GM18519 (cell line): Measurements from ENCODE around the gene PRR15L.
"Not testable (repeated sequence)": the region's sequence is repeated elsewhere in the genome, so short reads cannot be mapped to it uniquely, and the experiment has no call there.

Source experiments
- ATAC-seq: cut with Tn5 transposase; IDR thresholded peaks from one replicate; pipeline ENCODE4 v1.9.1; 2021; ENCODE audit warnings: mild to moderate bottlenecking, moderate library complexity; ENCODE audit not compliant: unreplicated experiment, low FRiP score

The PRR15L gene

DNA sequence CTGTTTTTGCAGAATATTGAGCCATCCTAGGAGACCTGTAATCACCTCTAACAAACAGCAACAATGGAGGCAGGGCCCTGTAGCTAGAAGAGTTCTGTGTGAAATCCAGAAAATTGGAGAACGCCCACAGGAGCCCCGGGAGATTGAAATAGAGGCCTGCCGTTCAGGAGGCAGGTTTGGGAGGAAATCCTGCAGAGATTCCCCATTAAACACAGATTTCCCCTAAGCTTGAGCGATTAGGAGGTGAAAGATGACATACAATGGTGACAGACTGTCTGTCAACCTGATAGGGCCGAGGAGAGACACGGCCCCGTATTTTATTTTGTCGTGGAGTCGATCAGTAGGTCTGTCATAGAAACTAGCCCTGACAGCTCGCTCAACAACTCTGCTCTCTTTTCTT, 31.5 kb upstream of the PRR15L start:
- no peak for ATAC-seq

DNA sequence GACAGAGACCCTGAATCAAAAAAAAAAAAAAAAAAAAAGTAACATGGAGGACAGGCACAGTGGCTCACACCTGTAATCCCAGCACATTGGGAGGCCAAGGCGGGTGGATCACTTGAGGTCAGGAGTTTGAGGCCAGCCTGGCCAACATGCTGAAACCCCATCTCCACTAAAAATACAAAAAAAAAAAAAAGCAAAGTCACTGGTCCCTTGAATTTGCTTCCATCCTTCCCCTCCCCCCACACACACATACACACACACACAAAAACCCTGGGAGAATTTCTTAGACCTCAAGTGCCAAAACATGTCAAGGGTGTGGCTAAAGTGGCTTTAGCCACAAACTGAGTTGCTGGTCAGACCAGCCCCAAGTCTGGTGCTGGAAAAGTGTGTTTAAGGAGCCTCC, 30.8 kb upstream of the PRR15L start:
- ATAC-seq = not testable (repeated sequence)

DNA sequence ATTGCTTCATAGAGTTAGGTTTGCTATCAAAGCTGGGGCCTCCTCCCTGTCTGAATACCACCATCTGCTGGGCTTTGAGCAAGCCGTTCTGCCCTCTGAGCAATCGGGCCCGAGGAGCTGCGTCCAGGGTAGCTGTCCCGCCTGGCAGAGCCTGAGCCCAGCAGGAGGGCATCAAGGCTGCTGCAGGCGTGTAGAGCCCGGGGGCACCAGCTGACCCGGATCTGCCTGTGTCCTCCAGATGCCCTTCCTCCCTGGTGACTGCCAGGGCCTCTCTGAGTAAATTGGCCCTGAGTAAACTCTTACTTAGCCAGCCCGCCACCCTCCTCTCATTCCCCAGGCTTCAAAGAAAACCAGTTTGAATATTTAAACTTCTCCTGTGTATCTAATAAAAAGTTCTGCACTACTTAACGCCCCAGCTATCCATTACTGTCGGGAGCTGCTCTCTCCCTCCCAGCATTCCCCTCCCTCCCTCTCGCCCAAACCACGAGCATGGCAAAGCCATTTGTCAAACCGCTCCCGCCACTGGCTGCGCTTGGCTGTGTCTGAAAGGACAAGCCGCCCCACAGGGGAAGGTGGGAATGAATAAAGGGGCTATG, 29.7 kb upstream of the PRR15L start:
- ATAC-seq = no peak

DNA sequence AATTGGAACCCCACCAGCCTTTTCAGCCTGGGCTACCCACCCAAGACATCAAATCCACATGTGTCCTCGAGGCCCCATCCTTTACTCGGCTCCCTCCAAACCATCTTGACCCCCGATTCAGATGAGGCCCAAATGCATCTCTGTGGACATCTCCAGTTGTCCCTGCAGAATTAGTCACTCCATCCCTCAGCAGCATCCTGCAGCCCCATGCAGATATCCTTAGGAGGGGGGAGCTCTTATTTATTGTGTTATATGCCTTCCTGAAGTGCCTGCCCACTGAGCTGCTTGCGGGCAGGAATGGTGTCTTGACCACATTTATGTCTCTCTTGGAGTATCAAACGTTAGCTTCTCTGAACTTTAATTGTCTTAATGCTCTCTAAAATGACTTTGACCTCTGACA, 28.8 kb upstream of the PRR15L start:
- no peak for ATAC-seq

DNA sequence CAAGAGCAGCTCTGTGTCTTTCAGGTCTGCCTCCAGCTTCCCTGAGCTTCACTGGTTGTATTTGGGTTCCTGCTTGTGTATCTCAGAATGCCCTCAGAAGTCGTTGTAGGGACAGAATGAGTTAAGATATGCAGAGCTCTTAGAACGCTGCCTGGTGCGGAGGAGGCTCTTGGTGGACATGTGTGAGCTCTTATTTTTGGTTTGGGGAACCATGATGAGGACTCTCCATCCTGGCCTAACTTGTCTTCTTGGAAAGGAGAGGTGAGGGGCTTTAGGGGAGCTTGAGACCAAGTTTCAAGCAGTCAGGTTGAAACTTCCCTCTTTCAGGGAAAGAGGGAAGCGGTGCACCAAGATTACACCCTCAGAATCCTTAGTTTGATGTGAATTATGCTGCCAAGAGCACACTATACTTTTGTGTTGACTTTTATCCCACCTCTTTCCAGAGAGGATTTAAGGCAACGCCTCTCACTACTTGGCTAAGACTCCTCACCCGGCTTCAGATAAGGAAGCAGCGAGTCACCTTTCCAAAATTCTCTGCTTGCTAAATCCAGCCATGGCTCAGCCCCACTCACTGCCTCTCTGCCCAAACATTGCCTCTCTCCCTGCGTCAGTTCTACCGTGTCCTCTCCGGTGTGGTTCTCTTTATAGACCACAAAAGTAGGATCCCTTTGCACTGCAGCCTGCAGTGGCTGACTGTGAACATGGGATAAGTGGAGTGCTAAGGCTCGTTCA, 26.0 kb upstream of the PRR15L start:
- ATAC-seq = no peak

DNA sequence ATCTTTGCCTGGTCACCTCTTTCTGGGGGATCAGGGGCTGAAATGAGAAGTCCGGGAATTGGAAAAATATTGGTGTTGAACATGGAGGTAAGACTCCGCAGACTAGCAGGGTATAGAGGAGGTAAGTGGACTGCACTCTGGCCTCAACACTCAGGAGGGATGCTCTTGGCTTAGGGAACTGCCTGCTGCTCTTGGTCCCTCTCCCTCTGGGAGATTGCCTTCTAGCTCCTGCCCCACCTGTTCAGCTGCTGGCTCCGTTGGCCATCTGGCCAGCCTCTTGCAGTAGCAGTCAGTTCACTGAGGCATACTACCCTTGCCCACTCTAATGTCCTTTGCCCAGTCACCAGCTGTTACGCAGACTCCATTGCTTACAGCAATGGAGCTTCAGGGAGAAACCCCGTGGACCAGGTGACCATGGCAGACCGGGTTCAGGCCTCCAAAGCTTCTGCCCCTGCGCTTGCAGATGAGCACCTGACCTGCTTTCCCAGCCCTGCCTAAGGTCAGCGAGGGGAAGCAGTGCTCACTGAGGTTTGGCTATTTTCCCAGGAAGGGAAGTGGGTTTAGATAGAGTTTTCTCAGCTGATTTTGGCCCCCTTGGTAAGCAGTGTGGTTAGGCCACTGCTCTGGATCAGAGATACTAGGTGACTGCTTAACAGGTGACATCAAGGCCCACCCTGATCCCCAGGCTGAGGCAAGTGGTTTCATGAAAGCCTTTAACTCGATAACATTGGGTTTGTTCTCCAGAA, 25.1 kb upstream of the PRR15L start:
- no peak for ATAC-seq

DNA sequence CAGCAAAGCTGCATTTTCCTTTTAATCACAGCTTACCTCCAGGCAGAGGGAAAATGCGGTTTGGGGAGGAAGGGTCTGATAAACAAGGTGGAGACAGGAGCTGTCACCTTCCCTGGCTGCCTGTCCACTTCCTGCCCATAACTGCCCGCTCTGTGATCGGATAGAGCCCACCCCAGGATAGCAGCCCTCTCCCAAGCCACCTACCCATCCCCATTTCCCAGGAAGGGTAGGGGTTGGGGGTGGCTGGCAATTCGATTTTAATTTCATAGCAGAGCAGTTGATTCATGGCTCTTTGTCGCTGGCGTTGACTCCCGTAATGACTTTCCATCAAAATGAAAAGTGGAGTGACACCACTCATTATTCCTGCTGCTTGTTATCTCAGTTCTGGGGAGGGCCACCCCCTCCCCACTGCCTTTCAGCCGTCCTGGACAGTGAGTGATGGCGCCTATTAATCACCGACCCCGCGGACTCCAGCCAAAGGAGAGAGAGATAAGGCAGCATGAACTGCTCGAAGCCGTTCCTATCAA, 24.5 kb upstream of the PRR15L start:
- ATAC-seq = no peak

DNA sequence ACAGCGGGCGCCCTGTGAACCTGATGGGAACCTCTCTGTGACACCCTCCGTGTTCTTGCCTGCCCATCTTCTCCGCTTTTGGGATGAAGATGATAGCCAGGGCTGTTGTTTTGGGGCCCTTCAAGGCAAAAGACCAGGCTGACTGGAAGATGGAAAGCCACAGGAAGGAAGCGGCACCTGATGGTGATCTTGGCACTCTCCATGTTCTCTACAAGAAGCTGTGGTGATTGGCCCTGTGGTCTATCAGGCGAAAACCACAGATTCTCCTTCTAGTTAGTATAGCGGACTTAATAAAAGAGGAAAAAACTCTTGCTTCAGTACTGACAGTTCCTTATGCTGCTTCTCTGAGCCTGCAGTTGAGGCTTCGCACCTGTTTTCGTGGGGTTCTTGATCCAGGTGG, 23.8 kb upstream of the PRR15L start:
- ATAC-seq = no peak

DNA sequence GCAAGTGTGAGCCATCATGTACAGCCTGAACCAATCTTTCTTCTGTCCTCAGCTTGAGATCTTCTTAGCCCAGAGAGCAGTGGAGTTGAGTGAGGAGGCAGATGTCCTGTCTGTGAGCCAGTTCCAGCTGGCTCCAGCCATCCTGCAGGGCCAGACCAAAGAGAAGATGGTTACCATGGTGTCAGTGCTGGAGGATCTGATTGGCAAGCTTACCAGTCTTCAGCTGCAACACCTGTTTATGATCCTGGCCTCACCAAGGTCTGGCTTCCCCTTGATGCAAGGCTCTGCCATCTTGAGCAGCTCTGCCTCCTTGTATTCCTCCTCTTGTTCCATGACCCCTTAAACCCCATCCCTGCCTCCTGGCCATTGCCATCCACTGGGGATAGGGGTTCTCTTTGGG, 22.9 kb upstream of the PRR15L start:
- no peak for ATAC-seq

DNA sequence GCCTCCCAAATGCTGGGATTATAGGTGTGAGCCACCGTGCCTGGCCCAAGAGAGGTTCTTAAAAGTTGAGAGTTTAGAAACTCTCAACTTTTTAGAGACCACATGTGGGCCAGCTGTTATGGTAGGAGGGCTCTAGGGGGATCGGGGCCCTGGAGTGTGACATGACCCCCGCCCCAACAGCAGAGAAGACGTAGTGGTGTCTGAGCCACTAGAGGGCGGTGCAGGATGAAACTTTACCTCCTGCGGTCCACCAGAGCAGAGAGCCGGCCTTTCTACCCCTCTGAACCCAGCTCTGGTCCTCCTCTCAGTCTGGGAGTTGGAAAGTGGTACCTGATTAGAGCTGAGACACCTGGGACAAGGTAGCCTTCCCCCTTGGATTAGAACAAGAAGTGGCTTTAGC, 20.6 kb upstream of the PRR15L start:
- no peak for ATAC-seq

DNA sequence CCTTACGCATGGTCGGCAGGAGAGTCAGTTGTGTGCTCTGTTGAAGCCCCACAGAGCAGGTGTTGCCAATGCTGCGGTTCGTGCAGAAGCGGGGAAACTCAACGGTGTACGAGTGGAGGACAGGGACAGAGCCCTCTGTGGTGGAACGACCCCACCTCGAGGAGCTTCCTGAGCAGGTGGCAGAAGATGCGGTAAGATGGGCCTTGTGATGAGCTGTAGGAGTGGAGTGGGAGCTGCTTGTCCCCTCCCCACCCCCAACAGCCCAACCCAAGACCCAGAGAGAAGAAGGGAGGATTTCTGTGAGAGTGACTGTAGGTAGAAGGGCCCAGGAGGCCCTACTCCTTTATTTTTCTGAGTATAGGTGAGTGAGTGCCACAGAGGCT, 18.1 kb upstream of the PRR15L start:
- no peak for ATAC-seq

DNA sequence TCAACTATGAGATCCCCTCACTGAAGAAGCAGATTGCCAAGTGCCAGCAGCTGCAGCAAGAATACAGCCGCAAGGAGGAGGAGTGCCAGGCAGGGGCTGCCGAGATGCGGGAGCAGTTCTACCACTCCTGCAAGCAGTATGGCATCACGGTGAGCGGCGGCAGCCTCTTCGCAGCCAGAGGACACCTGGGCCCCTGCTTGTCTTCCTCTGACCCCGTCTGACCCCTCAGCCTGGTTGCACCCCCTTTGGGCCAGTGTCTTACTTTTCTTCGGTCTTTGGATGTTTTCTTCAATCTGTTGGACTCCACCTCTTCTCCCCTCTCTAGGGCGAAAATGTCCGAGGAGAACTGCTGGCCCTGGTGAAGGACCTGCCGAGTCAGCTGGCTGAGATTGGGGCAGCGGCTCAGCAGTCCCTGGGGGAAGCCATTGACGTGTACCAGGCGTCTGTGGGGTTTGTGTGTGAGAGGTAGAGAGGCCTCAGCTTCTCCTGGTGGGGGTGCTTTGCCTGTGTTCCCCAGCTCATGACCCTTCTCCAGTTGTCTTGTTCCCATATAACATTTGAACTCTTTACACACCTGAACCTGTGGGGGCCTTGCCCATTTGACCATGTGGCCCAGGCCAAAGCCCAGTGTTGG, 17.6 kb upstream of the PRR15L start:
- ATAC-seq = no peak

DNA sequence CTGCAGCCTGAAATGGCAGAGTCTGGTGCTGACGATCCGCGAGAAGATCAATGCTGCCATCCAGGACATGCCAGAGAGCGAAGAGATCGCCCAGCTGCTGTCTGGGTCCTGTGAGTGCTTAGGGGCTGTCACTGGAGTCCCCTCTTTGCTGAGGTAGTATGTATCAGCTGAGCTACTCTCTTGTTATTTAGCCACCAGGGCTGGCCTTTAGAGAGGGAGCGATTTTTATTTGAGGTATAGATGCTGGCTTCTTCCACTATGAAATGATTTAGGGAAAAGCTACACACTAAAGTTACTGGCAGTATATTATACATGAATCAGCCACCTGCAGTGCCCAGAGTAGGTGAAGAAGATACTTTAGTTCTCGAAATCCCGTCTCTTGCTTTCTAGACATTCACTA, 15.9 kb upstream of the PRR15L start:
- no peak for ATAC-seq

DNA sequence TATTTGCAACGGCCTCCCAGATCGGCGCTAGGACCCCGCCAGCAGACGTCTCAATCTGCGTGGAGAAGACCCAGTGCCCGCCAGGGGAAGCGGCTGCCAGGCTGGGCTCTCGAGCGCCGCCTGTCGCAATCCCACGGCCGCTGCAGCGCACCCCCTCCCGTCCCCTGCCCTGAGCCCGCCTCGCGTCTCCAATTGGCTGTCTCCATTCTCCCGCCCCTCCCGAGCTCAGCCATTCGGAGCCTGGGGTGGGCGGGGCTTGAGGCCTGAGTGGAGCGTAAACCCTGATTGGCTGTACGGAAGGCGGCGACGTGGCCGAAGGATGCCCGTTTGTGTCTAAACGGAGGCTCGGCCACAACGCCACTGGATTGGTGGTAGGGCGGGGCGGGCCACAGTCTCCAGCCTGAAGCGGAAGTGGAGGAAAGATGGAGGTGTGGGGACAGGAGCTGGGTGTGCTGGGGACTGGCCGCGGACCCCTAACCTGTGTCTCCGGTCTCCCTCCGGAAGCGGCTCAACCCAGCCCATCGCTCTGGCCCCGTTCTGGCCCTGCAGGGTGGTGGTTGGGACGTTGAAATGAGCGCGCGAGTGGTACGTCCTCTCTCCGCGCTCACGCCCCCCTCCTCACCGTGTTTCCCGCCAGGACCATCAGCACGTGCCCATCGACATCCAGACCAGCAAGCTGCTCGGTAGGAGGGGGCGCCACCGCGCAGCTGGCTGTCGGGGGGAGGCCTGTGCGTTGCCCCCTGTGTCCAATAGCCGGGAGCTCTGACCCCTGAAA, 13.2 kb upstream of the PRR15L start, which contains the start of gene CDK5RAP3:
Gene CDK5RAP3, plus strand, starts transcription at position 389 of the 775 bp plus-strand sequence. Its CDS starts 34 bp downstream, at position 423.
- peak; percentile 89 for ATAC-seq

DNA sequence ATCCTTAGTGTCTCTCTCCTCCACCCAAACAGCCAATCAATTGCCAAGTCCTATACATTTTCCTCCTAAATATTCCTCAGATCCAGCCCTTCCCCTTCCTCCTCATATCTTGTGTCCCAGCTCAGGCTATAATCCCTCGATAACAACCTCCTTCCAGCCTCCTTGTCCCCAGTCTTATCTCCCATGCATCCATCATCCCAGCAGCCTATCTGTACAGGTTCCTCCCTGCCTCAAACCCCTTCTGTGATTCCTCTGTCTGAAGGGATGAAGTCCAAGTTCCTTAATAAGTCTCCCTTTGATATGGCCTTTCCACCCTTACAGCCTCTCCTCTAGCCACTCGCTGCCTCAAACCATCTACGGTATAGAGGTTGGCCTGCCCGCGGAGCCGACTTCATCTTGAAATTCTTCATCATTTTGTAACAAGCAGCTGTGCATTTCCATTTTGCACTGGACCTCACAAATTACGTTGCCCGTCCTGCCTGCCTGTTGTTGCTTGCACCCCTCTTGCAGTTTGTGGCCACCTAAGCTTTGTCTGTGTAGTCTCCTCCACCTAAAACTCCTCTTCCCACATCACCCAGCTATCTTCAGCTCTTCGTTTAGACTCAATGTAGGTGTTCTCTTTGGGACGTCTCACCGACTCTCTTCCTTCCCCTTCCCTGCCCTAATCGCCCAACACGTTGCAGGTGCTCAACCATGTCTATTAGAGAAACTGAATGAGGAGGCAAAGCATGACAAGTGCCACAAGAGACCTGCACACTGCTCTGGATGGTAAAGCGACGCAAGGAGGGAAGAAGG, 12.4 kb upstream of the PRR15L start:
- no peak for ATAC-seq

DNA sequence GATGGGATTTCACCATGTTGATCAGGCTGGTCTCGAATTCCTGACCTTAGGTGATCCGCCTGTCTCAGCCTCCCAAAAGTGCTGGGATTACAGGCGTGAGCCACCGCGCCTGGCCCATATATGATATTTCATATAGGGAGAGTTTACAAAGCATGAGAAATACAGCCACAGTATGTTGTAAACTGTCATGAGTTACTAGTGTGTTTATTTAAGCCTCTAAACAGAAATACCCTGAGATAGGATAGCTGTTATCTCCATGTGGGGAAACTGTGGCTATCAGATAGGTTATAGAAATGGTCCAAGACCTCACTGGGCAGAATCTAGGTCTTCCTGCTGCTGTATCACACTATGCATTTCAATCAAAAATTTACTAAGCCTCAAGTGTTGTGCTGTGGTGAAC, 11.2 kb upstream of the PRR15L start:
- no peak for ATAC-seq

DNA sequence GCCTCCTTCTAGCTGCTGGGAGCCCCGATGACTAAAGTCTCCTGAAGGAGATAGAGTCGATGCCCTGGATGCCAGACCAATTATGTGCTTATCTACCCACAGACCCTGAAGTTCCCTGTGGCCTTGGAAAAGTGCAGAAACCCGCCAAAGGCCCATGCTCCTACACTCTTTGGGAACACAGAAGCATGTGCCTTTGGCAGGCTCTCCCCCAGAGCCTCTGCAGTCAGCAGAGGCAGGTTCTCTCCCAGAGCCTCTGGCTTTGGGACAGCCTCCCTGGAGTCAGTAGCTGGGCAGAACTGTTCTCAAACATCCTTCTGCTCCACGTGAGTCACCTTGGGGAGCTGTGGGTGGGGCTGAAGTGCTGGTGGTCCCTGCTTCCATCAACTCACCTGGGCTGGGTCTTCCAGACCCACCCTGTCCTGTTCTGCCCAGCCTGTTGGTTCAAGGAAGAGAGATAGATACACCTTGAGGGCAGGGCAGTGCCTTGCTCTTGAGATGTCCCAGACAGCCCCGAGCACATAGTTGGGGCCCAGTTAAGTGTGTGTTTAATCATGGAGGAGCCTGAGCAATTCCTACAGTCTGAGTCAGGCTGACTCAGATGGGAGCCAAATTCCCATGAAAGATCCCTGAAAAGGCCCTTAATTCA, 10.0 kb upstream of the PRR15L start:
- no peak for ATAC-seq

DNA sequence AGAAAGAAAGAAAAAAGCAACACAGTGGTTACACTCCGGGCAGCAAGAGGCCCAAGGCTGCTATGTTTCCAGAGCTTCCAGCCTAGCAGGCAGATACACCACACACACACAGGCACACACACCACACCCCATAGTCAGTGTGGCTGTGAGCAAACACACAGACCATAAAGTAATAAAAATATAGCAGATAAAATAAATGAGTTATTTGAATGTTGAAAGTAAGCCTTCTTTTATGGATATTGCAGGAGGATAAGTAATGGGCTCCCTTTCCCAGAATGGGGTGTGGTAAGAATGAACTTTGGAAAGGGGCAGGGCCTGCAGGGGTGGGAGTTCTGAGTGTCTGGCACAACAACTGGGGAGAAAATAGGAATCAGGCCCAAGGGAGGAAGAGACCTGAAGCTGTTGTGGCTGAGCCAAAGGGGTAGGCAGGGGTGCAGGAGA, 8.4 kb upstream of the PRR15L start:
- ATAC-seq = no peak

DNA sequence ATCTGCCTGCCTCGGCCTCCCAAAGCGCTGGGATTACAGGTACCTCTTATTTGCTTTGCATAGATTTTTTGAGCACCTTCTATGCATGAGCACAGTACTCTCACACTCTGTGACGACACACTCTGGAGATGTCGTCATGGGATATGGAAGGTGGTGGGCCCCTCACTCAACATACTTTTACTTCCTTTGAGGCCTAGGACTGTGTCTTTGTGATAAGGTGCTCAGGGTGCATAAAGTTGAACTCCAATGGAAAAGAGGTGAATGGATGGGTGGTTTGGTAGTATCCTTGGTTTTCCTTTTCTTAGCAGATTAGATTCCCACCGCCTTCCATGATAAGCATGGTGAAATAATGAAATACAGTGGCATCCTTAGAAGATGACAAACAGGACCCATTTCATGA, 7.2 kb upstream of the PRR15L start:
- no peak for ATAC-seq
